AG09309 (cell line): Measurements from ENCODE around the gene DNMT1.
A peak's percentile ranks its signal among the peaks of the same experiment; 100 is the strongest.

Experiments
- DNase-seq: peaks from one replicate; pipeline ENCODE4 v3.0.0-alpha.2; 2010; ENCODE audit warnings: low read depth
- H3K4me3 ChIP-seq: 2 replicates; pipeline ENCODE4 v1.5.1; 2011; ENCODE audit warnings: mild to moderate bottlenecking, low read depth, low read length, moderate library complexity; ENCODE audit not compliant: control insufficient read depth
- CTCF ChIP-seq: IDR thresholded peaks from 2 replicates; pipeline ENCODE4 v1.5.1; 2011; ENCODE audit warnings: mild to moderate bottlenecking, low read depth, low read length, inconsistent platforms; ENCODE audit not compliant: insufficient read depth, control insufficient read depth; ENCODE audit errors: missing control alignments

Gene DNMT1

GRCh38 chr19:10112895-10113591 lies 81.7 kb downstream of the DNMT1 start:
- H3K4me3 ChIP-seq: no peak overlapping the region
- peak; percentile 77 for TF ChIP-seq CTCF
- no peak for DNase-seq

- TF ChIP-seq CTCF: no peak
- no peak overlapping the region for H3K4me3 ChIP-seq
- no peak for DNase-seq
Observed at GRCh38 chr19:10112037-10112761, 82.6 kb downstream of the DNMT1 start.

- no peak for TF ChIP-seq CTCF
- no peak for DNase-seq
- H3K4me3 ChIP-seq: no peak within 1 kb of the TSS
Observed at GRCh38 chr19:10111405-10111811, 83.3 kb downstream of the DNMT1 start, which contains the start of gene P2RY11. P2RY11 (plus strand) TSS chr19:10111693; CDS start chr19:10111722, 29 bp downstream.

GRCh38 chr19:10110972-10111317 lies 83.8 kb downstream of the DNMT1 start:
- no peak overlapping the region for H3K4me3 ChIP-seq
- no peak for TF ChIP-seq CTCF
- no peak for DNase-seq

- no peak for TF ChIP-seq CTCF
- DNase-seq: no peak
- no peak overlapping the region for H3K4me3 ChIP-seq
Observed at GRCh38 chr19:10110076-10110971, 84.4 kb downstream of the DNMT1 start.

- DNase-seq: no peak
- TF ChIP-seq CTCF: no peak
- H3K4me3 ChIP-seq: no peak overlapping the region
Observed at GRCh38 chr19:10109528-10109927, 85.2 kb downstream of the DNMT1 start.
